Astrocyte (in vitro differentiated cells and primary cell): ENCODE measurements around the gene RPLP1. TPM values are rescaled to one million over a fixed set of nuclear protein-coding genes. Genes with fewer than 3 reads are reported as not detected.
A peak's percentile ranks its signal among the peaks of the same experiment; 100 is the strongest.

Experiments
- DNase-seq: peaks from one replicate; pipeline ENCODE4 v3.0.0-alpha.2; 2010; ENCODE audit warnings: low read depth
- FAIRE-seq: peaks from 2 replicates; lab custom pipeline; 2011; peaks lifted over from hg19 to GRCh38; lab: Jason Lieb, UNC
- H2AFZ ChIP-seq: 2 replicates; pipeline ENCODE4 v1.6.0; 2012; ENCODE audit warnings: low read depth, low read length, inconsistent platforms
- H3K27ac ChIP-seq: 2 replicates; pipeline ENCODE4 v1.5.1; 2011; ENCODE audit warnings: low read depth, low read length, inconsistent platforms
- H3K27me3 ChIP-seq: 2 replicates; pipeline ENCODE4 v1.6.0; 2011; ENCODE audit warnings: low read length, inconsistent platforms; ENCODE audit not compliant: insufficient read depth
- H3K36me3 ChIP-seq: 2 replicates; pipeline ENCODE4 v1.5.1; 2011; ENCODE audit warnings: low read length, inconsistent platforms; ENCODE audit not compliant: insufficient read depth
- H3K4me1 ChIP-seq: 2 replicates; pipeline ENCODE4 v1.5.1; 2011; ENCODE audit warnings: low read length, inconsistent platforms; ENCODE audit not compliant: insufficient read depth
- H3K4me2 ChIP-seq: 2 replicates; pipeline ENCODE4 v1.6.0; 2012; ENCODE audit warnings: low read length, inconsistent platforms
- H3K4me3 ChIP-seq: 2 replicates; pipeline ENCODE4 v1.5.1; 2011; ENCODE audit warnings: low read depth, mild to moderate bottlenecking, low read length, inconsistent platforms; ENCODE audit not compliant: insufficient read depth
- H3K79me2 ChIP-seq: 2 replicates; pipeline ENCODE4 v1.6.0; 2012; ENCODE audit warnings: mild to moderate bottlenecking, low read length, inconsistent platforms; ENCODE audit not compliant: insufficient read depth
- H3K9ac ChIP-seq: 2 replicates; pipeline ENCODE4 v1.6.0; 2012; ENCODE audit warnings: mild to moderate bottlenecking, low read length, inconsistent platforms
- H3K9me3 ChIP-seq: 2 replicates; pipeline ENCODE4 v1.5.1; 2012; ENCODE audit warnings: low read depth, mild to moderate bottlenecking, low read length, inconsistent platforms; ENCODE audit not compliant: insufficient read depth
- H4K20me1 ChIP-seq: 2 replicates; pipeline ENCODE4 v1.6.0; 2012; ENCODE audit warnings: low read length, inconsistent platforms; ENCODE audit not compliant: insufficient read depth
- H3K27ac Mint-ChIP-seq: one replicate; pipeline ENCODE4 v1.8.0; 2021; ENCODE audit warnings: mild to moderate bottlenecking, mixed read lengths; ENCODE audit not compliant: unreplicated experiment
- H3K27me3 Mint-ChIP-seq: one replicate; pipeline ENCODE4 v1.8.0; 2021; ENCODE audit warnings: low read depth, mixed read lengths; ENCODE audit not compliant: unreplicated experiment
- H3K36me3 Mint-ChIP-seq: one replicate; pipeline ENCODE4 v1.8.0; 2021; ENCODE audit warnings: low read depth, mixed read lengths; ENCODE audit not compliant: unreplicated experiment
- H3K4me1 Mint-ChIP-seq: one replicate; pipeline ENCODE4 v1.8.0; 2021; ENCODE audit warnings: low read depth, mixed read lengths; ENCODE audit not compliant: unreplicated experiment
- H3K4me3 Mint-ChIP-seq: one replicate; pipeline ENCODE4 v1.8.0; 2021; ENCODE audit warnings: mild to moderate bottlenecking, moderate library complexity, mixed read lengths; ENCODE audit not compliant: unreplicated experiment
- H3K9me3 Mint-ChIP-seq: one replicate; pipeline ENCODE4 v1.8.0; 2021; ENCODE audit warnings: mild to moderate bottlenecking, mixed read lengths; ENCODE audit not compliant: unreplicated experiment
- CTCF ChIP-seq: IDR thresholded peaks from 2 replicates; pipeline ENCODE4 v1.5.1; 2011; ENCODE audit warnings: low read depth, mild to moderate bottlenecking, inconsistent platforms, low read length, moderate library complexity; ENCODE audit not compliant: insufficient read depth
- EZH2 ChIP-seq: IDR thresholded peaks from 2 replicates; pipeline ENCODE4 v1.6.1; 2012; ENCODE audit warnings: mild to moderate bottlenecking, low read length, inconsistent platforms; ENCODE audit not compliant: insufficient read depth
- total RNA-seq: library from RNA; stranded (reverse); gene quantifications from 2 replicates; pipeline ENCODE4 v1.2.1, GENCODE V29; 2021

The RPLP1 gene
- total RNA-seq, 1 donor from 2014 or later, result 1,465 TPM

- peaks cover 60% of the 10 kb centered on the region for H3K79me2 ChIP-seq
- H3K27ac ChIP-seq, result peak overlapping the region; percentile 10
- peak overlapping the region; percentile 6 for H3K27ac Mint-ChIP-seq
- H3K27me3 Mint-ChIP-seq, result no peaks in the 10 kb centered on the region
- no peak overlapping the region for H2AFZ ChIP-seq
- DNase-seq (peak; percentile 83), FAIRE-seq (no peak)
- H3K9ac ChIP-seq, result no peak overlapping the region
- peaks cover 30% of the 10 kb centered on the region for H3K4me1 Mint-ChIP-seq
- H3K36me3 Mint-ChIP-seq, result no peaks in the 10 kb centered on the region
- H3K27me3 ChIP-seq, result no peaks in the 10 kb centered on the region
- H3K9me3 ChIP-seq, result no peaks in the 10 kb centered on the region
- no peaks in the 10 kb centered on the region for H3K9me3 Mint-ChIP-seq
- H3K4me1 ChIP-seq, result peaks cover under 1% of the 10 kb centered on the region
- H3K4me3 ChIP-seq, result no peak overlapping the region
- H4K20me1 ChIP-seq, result no peaks in the 10 kb centered on the region
- H3K36me3 ChIP-seq, result peaks cover 35% of the 10 kb centered on the region
- TF ChIP-seq CTCF (no peak), EZH2 (no peak)
- H3K4me3 Mint-ChIP-seq, result no peak overlapping the region
- H3K4me2 ChIP-seq, result no peak overlapping the region
Measured at GRCh38 chr15:69421498-69421897, 31.1 kb upstream of the RPLP1 start.

DNA sequence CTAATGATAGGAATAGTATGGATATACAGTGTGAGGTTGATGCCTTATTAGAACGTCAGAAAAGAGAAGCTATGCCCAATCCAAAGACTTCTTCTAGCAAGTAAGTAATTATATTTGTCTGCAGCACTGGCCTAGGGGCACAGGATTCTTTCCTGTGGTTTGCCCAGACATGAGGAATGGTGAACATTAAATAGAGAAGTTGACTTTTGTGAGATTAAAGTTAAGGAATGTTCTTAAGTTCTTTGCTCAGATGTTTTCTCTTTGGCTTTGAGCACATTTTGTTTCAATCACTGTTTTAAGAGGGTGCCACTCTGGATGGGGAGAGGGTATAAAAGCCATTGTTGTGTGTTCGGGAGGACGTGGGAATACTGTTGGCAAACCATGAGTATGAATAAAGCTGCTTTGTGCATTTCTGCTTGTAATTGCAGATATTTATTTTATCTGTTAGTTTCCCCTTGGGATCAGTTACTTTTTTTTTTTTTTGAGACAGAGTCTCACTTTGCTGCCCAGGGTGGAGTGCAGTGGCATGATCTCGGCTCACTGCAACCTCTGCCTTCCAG is 30.2 kb upstream of the RPLP1 start:
- Histone ChIP-seq H3K79me2 (peaks cover 54% of the 10 kb centered on the region), H3K4me3 (no peak overlapping the region), H3K4me2 (no peak overlapping the region), H3K27me3 (no peaks in the 10 kb centered on the region), H4K20me1 (no peaks in the 10 kb centered on the region), H3K9me3 (no peaks in the 10 kb centered on the region), H3K4me1 (no peaks in the 10 kb centered on the region), H2AFZ (no peak overlapping the region), H3K9ac (no peak overlapping the region), H3K27ac (no peak overlapping the region), H3K36me3 (peaks cover 37% of the 10 kb centered on the region)
- H3K36me3 Mint-ChIP-seq, result no peaks in the 10 kb centered on the region
- H3K4me1 Mint-ChIP-seq, result peaks cover 28% of the 10 kb centered on the region
- FAIRE-seq, result no peak
- H3K9me3 Mint-ChIP-seq, result no peaks in the 10 kb centered on the region
- H3K4me3 Mint-ChIP-seq, result no peak overlapping the region
- H3K27me3 Mint-ChIP-seq, result no peaks in the 10 kb centered on the region
- peak; percentile 56 for DNase-seq
- TF ChIP-seq EZH2 (no peak), CTCF (no peak)
- H3K27ac Mint-ChIP-seq, result no peak overlapping the region

DNA sequence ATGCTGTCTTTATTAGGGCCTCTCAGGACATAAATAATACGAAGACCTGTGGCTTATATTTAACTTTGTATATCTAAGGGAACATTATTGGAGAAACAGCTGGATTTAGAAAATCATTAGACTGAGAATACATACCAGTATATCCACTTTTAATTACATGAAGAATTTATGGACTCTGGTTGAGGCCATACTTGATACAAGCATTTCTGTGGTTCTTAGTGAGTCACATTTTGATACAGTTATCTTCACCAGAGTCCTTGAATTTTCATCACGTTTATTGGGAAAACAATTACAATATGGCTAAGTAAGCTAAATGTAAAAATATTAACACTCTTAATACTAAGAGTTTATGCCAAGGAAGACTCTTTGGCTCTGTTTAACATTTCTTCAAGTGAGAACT is 28.6 kb upstream of the RPLP1 start:
- no peak for FAIRE-seq
- Histone ChIP-seq H3K4me3 (no peak overlapping the region), H3K4me2 (no peak overlapping the region), H3K4me1 (no peaks in the 10 kb centered on the region), H3K27ac (no peak overlapping the region), H2AFZ (no peak overlapping the region), H3K9me3 (no peaks in the 10 kb centered on the region), H3K79me2 (peaks cover 38% of the 10 kb centered on the region), H3K9ac (no peak overlapping the region), H3K36me3 (peaks cover 32% of the 10 kb centered on the region), H4K20me1 (no peaks in the 10 kb centered on the region), H3K27me3 (no peaks in the 10 kb centered on the region)
- peak; percentile 54 for DNase-seq
- Mint-ChIP-seq H3K4me3 (no peak overlapping the region), H3K27ac (no peak overlapping the region), H3K9me3 (no peaks in the 10 kb centered on the region), H3K27me3 (no peaks in the 10 kb centered on the region), H3K36me3 (peaks cover 2% of the 10 kb centered on the region), H3K4me1 (peaks cover 20% of the 10 kb centered on the region)
- no peak for TF ChIP-seq CTCF
- TF ChIP-seq EZH2, result no peak
